NCI-H128 (cell line): Measurements from ENCODE around the gene KLHL8.
"Not testable (repeated sequence)": the region's sequence is repeated elsewhere in the genome, so short reads cannot be mapped to it uniquely, and the experiment has no call there.

Experiments
- DNase-seq: peaks from one replicate; lab custom pipeline; 2025; ENCODE audit not compliant: unreplicated experiment; lab: John Stamatoyannopoulos, UW

The KLHL8 gene

GRCh38 chr4:87180767-87181166 is 39.7 kb downstream of the KLHL8 start:
- no peak for DNase-seq

- no peak for DNase-seq
Observed at GRCh38 chr4:87179751-87180150, 40.7 kb downstream of the KLHL8 start.

GRCh38 chr4:87174672-87175071 is 45.7 kb downstream of the KLHL8 start:
- no peak for DNase-seq

- no peak for DNase-seq
Observed at GRCh38 chr4:87171944-87172343, 48.5 kb downstream of the KLHL8 start.

GRCh38 chr4:87166296-87166854 is 54.0 kb downstream of the KLHL8 start:
- no peak for DNase-seq

GRCh38 chr4:87165892-87166291 is 54.5 kb downstream of the KLHL8 start:
- no peak for DNase-seq

- no peak for DNase-seq
Observed at GRCh38 chr4:87153078-87153870, 67.1 kb downstream of the KLHL8 start.

- DNase-seq = no peak
Observed at GRCh38 chr4:87152310-87153041, 67.9 kb downstream of the KLHL8 start.

- no peak for DNase-seq
Observed at GRCh38 chr4:87151730-87152129, 68.7 kb downstream of the KLHL8 start.

GRCh38 chr4:87150498-87151261 is 69.7 kb downstream of the KLHL8 start:
- peak; percentile 57 for DNase-seq

- no peak for DNase-seq
Observed at GRCh38 chr4:87147116-87147515, 73.3 kb downstream of the KLHL8 start.

- DNase-seq = not testable (repeated sequence)
Observed at GRCh38 chr4:87145934-87146333, 74.5 kb downstream of the KLHL8 start.

- DNase-seq = no peak
Observed at GRCh38 chr4:87144356-87144755, 76.1 kb downstream of the KLHL8 start.

GRCh38 chr4:87141428-87141827 is 79.0 kb downstream of the KLHL8 start:
- no peak for DNase-seq

- DNase-seq = no peak
Observed at GRCh38 chr4:87134122-87134521, 86.3 kb downstream of the KLHL8 start.

GRCh38 chr4:87133183-87133582 is 87.2 kb downstream of the KLHL8 start:
- DNase-seq = no peak

- no peak for DNase-seq
Observed at GRCh38 chr4:87132035-87132434, 88.4 kb downstream of the KLHL8 start.

GRCh38 chr4:87130985-87131703 is 89.3 kb downstream of the KLHL8 start:
- DNase-seq = no peak

GRCh38 chr4:87129681-87130080 is 90.7 kb downstream of the KLHL8 start:
- DNase-seq = no peak

- DNase-seq = no peak
Observed at GRCh38 chr4:87128006-87128705, 92.3 kb downstream of the KLHL8 start.
